Glutamatergic neuron (in vitro differentiated cells): Measurements from ENCODE around the gene TUBGCP6. TPM values are rescaled to one million over a fixed set of nuclear protein-coding genes. Genes with fewer than 3 reads are reported as not detected.

Experiments used
- DNase-seq: peaks from one replicate; pipeline ENCODE4 v3.0.0; 2022
- H3K27ac Mint-ChIP-seq: one replicate; pipeline ENCODE4 v1.8.0; 2020; ENCODE audit warnings: mild to moderate bottlenecking, mixed read lengths, inconsistent platforms; ENCODE audit not compliant: unreplicated experiment
- H3K27me3 Mint-ChIP-seq: one replicate; pipeline ENCODE4 v1.8.0; 2020; ENCODE audit warnings: mild to moderate bottlenecking, moderate library complexity, mixed read lengths, inconsistent platforms; ENCODE audit not compliant: unreplicated experiment
- H3K36me3 Mint-ChIP-seq: one replicate; pipeline ENCODE4 v1.8.0; 2020; ENCODE audit warnings: mild to moderate bottlenecking, mixed read lengths, inconsistent platforms; ENCODE audit not compliant: unreplicated experiment
- H3K4me1 Mint-ChIP-seq: one replicate; pipeline ENCODE4 v1.8.0; 2020; ENCODE audit warnings: mild to moderate bottlenecking, low read depth, mixed read lengths, inconsistent platforms; ENCODE audit not compliant: unreplicated experiment
- H3K4me3 Mint-ChIP-seq: one replicate; pipeline ENCODE4 v1.8.0; 2020; ENCODE audit warnings: mild to moderate bottlenecking, mixed read lengths, inconsistent platforms; ENCODE audit not compliant: unreplicated experiment
- H3K9me3 Mint-ChIP-seq: one replicate; pipeline ENCODE4 v1.8.0; 2020; ENCODE audit warnings: mild to moderate bottlenecking, moderate library complexity, mixed read lengths, inconsistent platforms; ENCODE audit not compliant: unreplicated experiment
- total RNA-seq: library from RNA; stranded (reverse); fragmentation: NEBNext Ultra II Directional; extraction: Animal tissue kit (Norgen Biotek cat#: 25700); gene quantifications from one replicate; pipeline ENCODE4 v1.2.1, GENCODE V29; 2021; ENCODE audit not compliant: unreplicated experiment
- TF ChIP-seq, protein P1 (sequence below): fragments of 200-600 bp; sonication (generic); IDR thresholded peaks from one replicate; pipeline ENCODE4 v1.5.0; 2021; ENCODE audit not compliant: partially characterized antibody, unreplicated experiment

Gene TUBGCP6
- total RNA-seq, 1 donor from 2014 or later: 51.0 TPM

DNA sequence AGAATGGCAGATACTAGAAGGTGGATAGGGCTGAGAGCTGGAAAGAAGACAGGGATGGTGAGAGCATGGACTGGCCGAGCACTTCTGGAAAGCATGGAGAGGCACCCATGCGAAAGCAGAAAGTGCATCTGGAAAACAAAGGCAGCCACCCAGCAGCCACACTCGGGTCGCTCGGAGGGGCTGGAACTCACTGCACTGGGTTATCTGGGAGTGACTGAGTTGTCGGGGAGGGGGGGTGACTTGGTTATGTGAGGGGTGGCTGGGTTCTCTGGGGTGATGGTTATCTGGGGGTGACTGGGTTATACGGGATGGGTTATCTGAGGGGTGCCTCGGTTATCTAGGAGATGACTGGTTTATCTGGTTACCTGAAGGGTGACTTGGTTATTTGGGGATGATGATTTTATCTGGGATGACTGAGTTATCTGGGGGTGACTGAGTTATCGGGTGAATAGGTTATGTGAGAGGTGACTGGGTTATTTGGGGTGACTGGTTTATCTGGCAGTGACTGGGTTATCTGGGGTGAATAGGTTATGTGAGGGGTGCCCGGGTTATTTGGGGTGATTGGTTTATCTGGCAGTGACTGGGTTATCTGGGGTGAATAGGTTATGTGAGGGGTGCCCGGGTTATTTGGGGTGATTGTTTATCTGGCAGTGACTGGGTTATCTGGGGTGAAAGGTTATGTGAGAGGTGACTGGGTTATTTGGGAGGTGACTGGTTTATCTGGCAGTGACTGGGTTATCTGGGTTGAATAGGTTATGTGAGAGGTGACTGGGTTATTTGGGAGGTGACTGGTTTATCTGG, 76.9 kb downstream of the TUBGCP6 start:
- Mint-ChIP-seq H3K36me3 (no peaks in the 10 kb centered on the region), H3K9me3 (peaks cover 9% of the 10 kb centered on the region), H3K4me3 (no peak overlapping the region), H3K27me3 (peaks cover 15% of the 10 kb centered on the region), H3K4me1 (no peaks in the 10 kb centered on the region), H3K27ac (no peak overlapping the region)
- DNase-seq: peak; percentile 21
- TF ChIP-seq, protein P1, sequence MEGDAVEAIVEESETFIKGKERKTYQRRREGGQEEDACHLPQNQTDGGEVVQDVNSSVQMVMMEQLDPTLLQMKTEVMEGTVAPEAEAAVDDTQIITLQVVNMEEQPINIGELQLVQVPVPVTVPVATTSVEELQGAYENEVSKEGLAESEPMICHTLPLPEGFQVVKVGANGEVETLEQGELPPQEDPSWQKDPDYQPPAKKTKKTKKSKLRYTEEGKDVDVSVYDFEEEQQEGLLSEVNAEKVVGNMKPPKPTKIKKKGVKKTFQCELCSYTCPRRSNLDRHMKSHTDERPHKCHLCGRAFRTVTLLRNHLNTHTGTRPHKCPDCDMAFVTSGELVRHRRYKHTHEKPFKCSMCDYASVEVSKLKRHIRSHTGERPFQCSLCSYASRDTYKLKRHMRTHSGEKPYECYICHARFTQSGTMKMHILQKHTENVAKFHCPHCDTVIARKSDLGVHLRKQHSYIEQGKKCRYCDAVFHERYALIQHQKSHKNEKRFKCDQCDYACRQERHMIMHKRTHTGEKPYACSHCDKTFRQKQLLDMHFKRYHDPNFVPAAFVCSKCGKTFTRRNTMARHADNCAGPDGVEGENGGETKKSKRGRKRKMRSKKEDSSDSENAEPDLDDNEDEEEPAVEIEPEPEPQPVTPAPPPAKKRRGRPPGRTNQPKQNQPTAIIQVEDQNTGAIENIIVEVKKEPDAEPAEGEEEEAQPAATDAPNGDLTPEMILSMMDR: no peak

Other genes with a start within 250 kb of the TUBGCP6 start
- gene IL17REL, start 232.3 kb downstream of the TUBGCP6 start, total RNA-seq: not detected
- not detected for gene TTLL8, start 186.7 kb downstream of the TUBGCP6 start, total RNA-seq
- not detected for gene MLC1, start 159.6 kb downstream of the TUBGCP6 start, total RNA-seq
- gene MOV10L1, start 155.0 kb downstream of the TUBGCP6 start, total RNA-seq: 0.34 TPM
- gene PANX2, start 74.3 kb downstream of the TUBGCP6 start, total RNA-seq: 1.8 TPM
- 31.3 TPM for gene TRABD, start 59.1 kb downstream of the TUBGCP6 start, total RNA-seq
- 23.9 TPM for gene SELENOO, start 44.0 kb downstream of the TUBGCP6 start, total RNA-seq
- 88.2 TPM for gene HDAC10, start 6.2 kb upstream of the TUBGCP6 start, total RNA-seq
- gene MAPK12, start 16.7 kb upstream of the TUBGCP6 start, total RNA-seq: 88.5 TPM
- gene MAPK11, start 25.4 kb upstream of the TUBGCP6 start, total RNA-seq: 131 TPM
- 95.2 TPM for gene PLXNB2, start 62.6 kb upstream of the TUBGCP6 start, total RNA-seq
- gene DENND6B, start 82.0 kb upstream of the TUBGCP6 start, total RNA-seq: 32.1 TPM
- gene PPP6R2, start 98.3 kb upstream of the TUBGCP6 start, total RNA-seq: 122 TPM
- gene SBF1, start 230.0 kb upstream of the TUBGCP6 start, total RNA-seq: 206 TPM
- gene ADM2, start 236.5 kb upstream of the TUBGCP6 start, total RNA-seq: 37.6 TPM
- 4.0 TPM for gene MIOX, start 241.8 kb upstream of the TUBGCP6 start, total RNA-seq